Measurements from ENCODE around the gene PCID2. TPM values are rescaled to one million over a fixed set of nuclear protein-coding genes. Genes with fewer than 3 reads are reported as not detected.

PCID2 gene
- total and polyA plus RNA-seq, 2 donors (not counting 1 experiment from before 2014, with no cell fraction given) = 52.2 to 61.1 TPM

DNA sequence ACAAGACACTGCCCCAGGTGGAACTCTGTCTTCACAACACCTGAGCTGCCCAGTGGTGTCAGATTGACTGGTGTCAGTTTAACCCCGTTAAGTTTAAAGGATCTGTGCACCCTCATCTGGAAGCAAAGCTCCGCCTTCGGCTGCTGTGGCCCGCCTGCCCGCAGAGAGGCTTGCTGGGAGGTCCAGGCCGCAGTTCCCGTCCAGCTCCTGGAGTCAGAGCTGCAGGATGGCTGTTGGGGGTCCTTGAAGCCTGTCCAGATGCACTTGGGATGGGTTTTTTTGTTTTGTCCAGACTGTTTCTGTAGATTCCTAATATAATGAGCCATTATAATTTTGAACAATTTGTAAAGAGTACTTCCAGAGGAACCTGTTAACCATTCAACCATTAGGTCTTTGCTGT, 17.0 kb upstream of the PCID2 start:
- Histone ChIP-seq H3K79me2 (ENCODE audit: control insufficient read depth, insufficient read depth, low read length) (peaks cover 36% of the 10 kb centered on the region), H3K27ac (ENCODE audit: low read length in 2 of 2) (no peak overlapping the region), H3K36me3 (replicated peaks in 1 of 2; ENCODE audit: control extremely low read depth in 1 of 2, control insufficient read depth in 1 of 2, extremely low read depth in 1 of 2, insufficient read depth in 2 of 2, low read length in 1 of 2) (peaks cover 0 to 77% of the 10 kb centered on the region in 2 experiments), H3K27me3 (replicated peaks in 1 of 4; ENCODE audit: control extremely low read depth in 1 of 4, control insufficient read depth in 3 of 4, insufficient read depth in 4 of 4, low read length in 3 of 4) (no peaks in the 10 kb centered on the region), H3K4me1 (ENCODE audit: control insufficient read depth in 2 of 2, insufficient read depth in 2 of 2, low read length in 2 of 2) (no peaks in the 10 kb centered on the region), H3K4me2 (replicated peaks; ENCODE audit: low read depth, low read length, poor library complexity, severe bottlenecking) (no peak overlapping the region), H3K9ac (ENCODE audit: low read length) (no peak overlapping the region), H3K9me3 (ENCODE audit: control extremely low read depth in 1 of 3, control insufficient read depth in 2 of 3, insufficient read depth in 1 of 3, low read length in 2 of 3) (no peaks in the 10 kb centered on the region), H2AFZ (ENCODE audit: insufficient read depth, low read depth, low read length, poor library complexity, severe bottlenecking) (no peak overlapping the region), H4K20me1 (ENCODE audit: control insufficient read depth, insufficient read depth, low read length, poor library complexity, severe bottlenecking) (peaks cover 49% of the 10 kb centered on the region), H3K4me3 (ENCODE audit: control extremely low read depth in 1 of 5, extremely low read depth in 1 of 5, insufficient read depth in 1 of 5, low read depth in 2 of 5, low read length in 4 of 5) (no peak overlapping the region)
- CTCF ChIA-PET = no interaction called here
- 98% methylated on average over 7 of the region's 7 CpGs for WGBS (ENCODE audit: insufficient coverage)
- Mint-ChIP-seq H3K27me3 (no peaks in the 10 kb centered on the region), H3K4me1 (peaks cover 2% of the 10 kb centered on the region), H3K4me3 (no peak overlapping the region), H3K9me3 (ENCODE audit: insufficient read depth) (no peaks in the 10 kb centered on the region), H3K27ac (no peak overlapping the region)
- TF ChIP-seq EZH2 (IDR thresholded peaks at IDR 0.05; ENCODE audit: borderline replicate concordance, insufficient read depth, low read depth, low read length, poor library complexity, severe bottlenecking) = no peak
- TF ChIP-seq, protein P1, sequence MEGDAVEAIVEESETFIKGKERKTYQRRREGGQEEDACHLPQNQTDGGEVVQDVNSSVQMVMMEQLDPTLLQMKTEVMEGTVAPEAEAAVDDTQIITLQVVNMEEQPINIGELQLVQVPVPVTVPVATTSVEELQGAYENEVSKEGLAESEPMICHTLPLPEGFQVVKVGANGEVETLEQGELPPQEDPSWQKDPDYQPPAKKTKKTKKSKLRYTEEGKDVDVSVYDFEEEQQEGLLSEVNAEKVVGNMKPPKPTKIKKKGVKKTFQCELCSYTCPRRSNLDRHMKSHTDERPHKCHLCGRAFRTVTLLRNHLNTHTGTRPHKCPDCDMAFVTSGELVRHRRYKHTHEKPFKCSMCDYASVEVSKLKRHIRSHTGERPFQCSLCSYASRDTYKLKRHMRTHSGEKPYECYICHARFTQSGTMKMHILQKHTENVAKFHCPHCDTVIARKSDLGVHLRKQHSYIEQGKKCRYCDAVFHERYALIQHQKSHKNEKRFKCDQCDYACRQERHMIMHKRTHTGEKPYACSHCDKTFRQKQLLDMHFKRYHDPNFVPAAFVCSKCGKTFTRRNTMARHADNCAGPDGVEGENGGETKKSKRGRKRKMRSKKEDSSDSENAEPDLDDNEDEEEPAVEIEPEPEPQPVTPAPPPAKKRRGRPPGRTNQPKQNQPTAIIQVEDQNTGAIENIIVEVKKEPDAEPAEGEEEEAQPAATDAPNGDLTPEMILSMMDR (IDR thresholded peaks at IDR 0.05) = no peak
- POLR2A ChIA-PET = no interaction called here
- intact Hi-C loops (cut with micrococcal nuclease) = no loop called here
- no peak for DNase-seq
- ATAC-seq (ENCODE audit: low read depth) = no peak

DNA sequence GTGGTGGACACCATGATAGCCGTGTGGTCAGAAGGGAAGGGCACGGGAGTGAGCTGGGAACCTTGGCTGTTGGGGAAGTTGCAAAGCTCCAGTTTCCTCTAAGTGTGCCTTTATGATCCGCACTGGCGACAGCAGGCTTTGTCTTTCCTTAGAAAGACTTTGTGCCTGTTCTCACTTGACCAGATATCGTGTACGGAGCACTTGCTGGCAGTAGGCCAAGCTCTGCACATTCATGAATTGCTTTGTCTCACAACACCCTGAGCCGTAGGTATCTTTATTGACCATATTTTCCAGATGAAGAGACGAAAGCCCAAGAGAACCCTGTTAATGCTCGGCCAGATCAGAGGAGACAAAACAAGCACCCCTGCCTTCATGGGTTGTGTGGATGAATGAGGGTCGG, 16.0 kb upstream of the PCID2 start:
- Mint-ChIP-seq H3K27me3 (no peaks in the 10 kb centered on the region), H3K9me3 (ENCODE audit: insufficient read depth) (no peaks in the 10 kb centered on the region), H3K27ac (no peak overlapping the region), H3K4me3 (no peak overlapping the region), H3K4me1 (peaks cover 2% of the 10 kb centered on the region)
- TF ChIP-seq, protein P1 (IDR thresholded peaks at IDR 0.05) = no peak
- TF ChIP-seq EZH2 (IDR thresholded peaks at IDR 0.05; ENCODE audit: borderline replicate concordance, insufficient read depth, low read depth, low read length, poor library complexity, severe bottlenecking) = no peak
- no peak for ATAC-seq (ENCODE audit: low read depth)
- H3K27me3 ChIP-seq (replicated peaks in 1 of 4; ENCODE audit: control extremely low read depth in 1 of 4, control insufficient read depth in 3 of 4, insufficient read depth in 4 of 4, low read length in 3 of 4) = no peaks in the 10 kb centered on the region
- H3K27ac ChIP-seq (ENCODE audit: low read length in 2 of 2) = no peak overlapping the region
- POLR2A ChIA-PET = no interaction called here
- H3K4me2 ChIP-seq (replicated peaks; ENCODE audit: low read depth, low read length, poor library complexity, severe bottlenecking) = no peak overlapping the region
- H3K4me1 ChIP-seq (ENCODE audit: control insufficient read depth in 2 of 2, insufficient read depth in 2 of 2, low read length in 2 of 2) = no peaks in the 10 kb centered on the region
- no peak overlapping the region for H2AFZ ChIP-seq (ENCODE audit: insufficient read depth, low read depth, low read length, poor library complexity, severe bottlenecking)
- H3K79me2 ChIP-seq (ENCODE audit: control insufficient read depth, insufficient read depth, low read length) = peaks cover 45% of the 10 kb centered on the region
- no peak overlapping the region for H3K4me3 ChIP-seq (ENCODE audit: control extremely low read depth in 1 of 5, extremely low read depth in 1 of 5, insufficient read depth in 1 of 5, low read depth in 2 of 5, low read length in 4 of 5)
- intact Hi-C loops (cut with micrococcal nuclease) = no loop called here
- peaks cover 0 to 78% of the 10 kb centered on the region in 2 experiments for H3K36me3 ChIP-seq (replicated peaks in 1 of 2; ENCODE audit: control extremely low read depth in 1 of 2, control insufficient read depth in 1 of 2, extremely low read depth in 1 of 2, insufficient read depth in 2 of 2, low read length in 1 of 2)
- 98% methylated on average over 8 of the region's 10 CpGs for WGBS (ENCODE audit: insufficient coverage)
- CTCF ChIA-PET = no interaction called here
- H3K9ac ChIP-seq (ENCODE audit: low read length) = no peak overlapping the region
- H3K9me3 ChIP-seq (ENCODE audit: control extremely low read depth in 1 of 3, control insufficient read depth in 2 of 3, insufficient read depth in 1 of 3, low read length in 2 of 3) = no peaks in the 10 kb centered on the region
- peaks cover 59% of the 10 kb centered on the region for H4K20me1 ChIP-seq (ENCODE audit: control insufficient read depth, insufficient read depth, low read length, poor library complexity, severe bottlenecking)
- no peak for DNase-seq
